Osteoblast (primary cell): Measurements from ENCODE around the gene AGFG1. TPM values are rescaled to one million over a fixed set of nuclear protein-coding genes. Genes with fewer than 3 reads are reported as not detected.

Experiments
- DNase-seq: peaks from one replicate; pipeline ENCODE4 v3.0.0; 2011; ENCODE audit warnings: low spot score, mixed read lengths; ENCODE audit not compliant: insufficient read length; ENCODE audit errors: missing footprints
- H2AFZ ChIP-seq: 2 replicates; pipeline ENCODE4 v1.6.0; 2011; ENCODE audit warnings: mild to moderate bottlenecking, low read length
- H3K27ac ChIP-seq: 2 replicates; pipeline ENCODE4 v1.5.1; 2011; ENCODE audit warnings: mild to moderate bottlenecking, low read depth, low read length, moderate library complexity
- H3K27me3 ChIP-seq: 2 replicates; pipeline ENCODE4 v1.6.0; 2012; ENCODE audit warnings: mild to moderate bottlenecking, control low read depth, inconsistent platforms, low read length, moderate library complexity; ENCODE audit not compliant: insufficient read depth
- H3K36me3 ChIP-seq: 2 replicates; pipeline ENCODE4 v1.5.1; 2011; ENCODE audit warnings: mild to moderate bottlenecking, low read length, control low read depth, moderate library complexity; ENCODE audit not compliant: insufficient read depth
- H3K4me1 ChIP-seq: 2 replicates; pipeline ENCODE4 v1.5.1; 2011; ENCODE audit warnings: mild to moderate bottlenecking, low read length, control low read depth, moderate library complexity; ENCODE audit not compliant: insufficient read depth
- H3K4me2 ChIP-seq: 2 replicates; pipeline ENCODE4 v1.6.0; 2011; ENCODE audit warnings: mild to moderate bottlenecking, low read length; ENCODE audit not compliant: insufficient read depth
- H3K4me3 ChIP-seq: fragments of 200-600 bp; sonication (generic); 3 replicates; pipeline ENCODE4 v1.5.1; 2012; ENCODE audit warnings: mild to moderate bottlenecking, low read length, inconsistent platforms; ENCODE audit not compliant: insufficient read depth
- H3K79me2 ChIP-seq: 2 replicates; pipeline ENCODE4 v1.6.0; 2012; ENCODE audit warnings: mild to moderate bottlenecking, low read length, control low read depth, inconsistent platforms; ENCODE audit not compliant: insufficient read depth
- H3K9me3 ChIP-seq: 2 replicates; pipeline ENCODE4 v1.5.1; 2011; ENCODE audit warnings: low read depth, low read length, control low read depth
- H4K20me1 ChIP-seq: 2 replicates; pipeline ENCODE4 v1.6.0; 2012; ENCODE audit warnings: mild to moderate bottlenecking, low read length, control low read depth; ENCODE audit not compliant: insufficient read depth
- CTCF ChIP-seq: IDR thresholded peaks from 2 replicates; pipeline ENCODE4 v1.5.1; 2011; ENCODE audit warnings: mild to moderate bottlenecking, low read depth, low read length, moderate library complexity; ENCODE audit errors: extremely low read depth
- total RNA-seq: library from RNA; depleted of rRNA; stranded (reverse); fragments of >200 nt; gene quantifications from 2 replicates; pipeline ENCODE4 v1.2.3, GENCODE V29; 2012

Gene AGFG1
- total RNA-seq, 1 donor, result 48.5 TPM

- Histone ChIP-seq H3K27ac (no peak overlapping the region), H3K36me3 (no peaks in the 10 kb centered on the region), H2AFZ (no peak overlapping the region), H3K4me3 (no peak overlapping the region), H3K4me1 (peaks cover 11% of the 10 kb centered on the region), H3K27me3 (no peaks in the 10 kb centered on the region), H3K4me2 (no peak overlapping the region), H4K20me1 (no peaks in the 10 kb centered on the region), H3K9me3 (no peaks in the 10 kb centered on the region), H3K79me2 (no peaks in the 10 kb centered on the region)
- TF ChIP-seq CTCF, result no peak
- DNase-seq, result no peak
These were observed 20.9 kb upstream of the AGFG1 start for GRCh38 chr2:227450926-227451654.

- Histone ChIP-seq H3K27me3 (no peaks in the 10 kb centered on the region), H3K36me3 (no peaks in the 10 kb centered on the region), H3K4me1 (peaks cover 11% of the 10 kb centered on the region), H4K20me1 (no peaks in the 10 kb centered on the region), H3K4me2 (no peak overlapping the region), H3K4me3 (no peak overlapping the region), H2AFZ (no peak overlapping the region), H3K79me2 (no peaks in the 10 kb centered on the region), H3K27ac (no peak overlapping the region), H3K9me3 (no peaks in the 10 kb centered on the region)
- no peak for TF ChIP-seq CTCF
- no peak for DNase-seq
These were observed 20.3 kb upstream of the AGFG1 start for GRCh38 chr2:227451655-227451992.

- TF ChIP-seq CTCF, result no peak
- no peaks in the 10 kb centered on the region for H4K20me1 ChIP-seq
These were observed 18.1 kb upstream of the AGFG1 start for GRCh38 chr2:227453810-227454209.

GRCh38 chr2:227454323-227454860 lies 17.6 kb upstream of the AGFG1 start:
- no peaks in the 10 kb centered on the region for H3K36me3 ChIP-seq
- H3K4me1 ChIP-seq, result peaks cover 3% of the 10 kb centered on the region
- H3K4me3 ChIP-seq, result no peak overlapping the region
- H3K27me3 ChIP-seq, result no peaks in the 10 kb centered on the region
- TF ChIP-seq CTCF, result no peak
- no peaks in the 10 kb centered on the region for H3K79me2 ChIP-seq
- H3K4me2 ChIP-seq, result no peak overlapping the region
- H4K20me1 ChIP-seq, result no peaks in the 10 kb centered on the region
- no peak overlapping the region for H2AFZ ChIP-seq
- H3K9me3 ChIP-seq, result no peaks in the 10 kb centered on the region
- no peak overlapping the region for H3K27ac ChIP-seq
- no peak for DNase-seq

More at GRCh38 chr2:227453810-227454209, 18.1 kb upstream of the AGFG1 start:
- no peaks in the 10 kb centered on the region for H3K9me3 ChIP-seq
- no peaks in the 10 kb centered on the region for H3K36me3 ChIP-seq
- no peak overlapping the region for H2AFZ ChIP-seq
- H3K27me3 ChIP-seq, result no peaks in the 10 kb centered on the region
- no peak overlapping the region for H3K4me3 ChIP-seq
- H3K4me1 ChIP-seq, result peaks cover 3% of the 10 kb centered on the region
- no peak overlapping the region for H3K4me2 ChIP-seq
- no peak for DNase-seq
- H3K79me2 ChIP-seq, result no peaks in the 10 kb centered on the region
- no peak overlapping the region for H3K27ac ChIP-seq
